ENCODE data around the gene GPBP1. TPM values are rescaled to one million over a fixed set of nuclear protein-coding genes. Genes with fewer than 3 reads are reported as not detected.

The GPBP1 gene
- total and polyA plus RNA-seq, 2 of the 4 experiments (the other 2 are of a cell fraction) = 24.3 to 29.2 TPM

DNA sequence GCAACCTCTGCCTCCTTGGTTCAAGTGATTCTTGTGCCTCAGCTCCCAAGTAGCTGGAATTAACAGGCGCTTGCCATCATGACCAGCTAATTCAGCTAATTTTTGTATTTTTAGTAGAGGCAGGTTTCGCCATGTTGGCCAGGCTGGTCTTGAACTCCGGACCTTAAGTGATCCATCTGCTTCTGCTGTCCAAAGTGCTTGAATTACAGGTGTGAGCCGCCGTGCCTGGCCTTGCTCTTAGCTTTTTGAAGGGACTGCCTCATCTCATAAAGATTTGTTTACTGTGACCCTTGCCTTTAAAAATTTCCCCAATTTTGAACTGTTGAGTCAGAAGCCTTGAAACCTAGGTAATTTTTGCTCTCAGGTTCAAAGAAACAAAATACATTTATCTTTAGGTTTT, 17.3 kb downstream of the GPBP1 start:
- no peak overlapping the region for H3K14ac ChIP-seq (replicated peaks; ENCODE audit: low read depth, low read length)
- no peak overlapping the region for H2AK5ac ChIP-seq (ENCODE audit: low read depth, low read length)
- peaks cover 2 to 65% of the 10 kb centered on the region in 2 experiments; a peak in 3 of 4 replicates for H3K79me1 ChIP-seq (ENCODE audit: low read depth in 1 of 2, low read length in 2 of 2)
- no peak overlapping the region for H2BK5ac ChIP-seq (ENCODE audit: low read depth, low read length, poor library complexity, severe bottlenecking)
- intact Hi-C loops (cut with micrococcal nuclease) (no loop called here), in situ Hi-C loops (cut with MboI; ENCODE audit: low sequenced_read_pairs) (no loop called here), dilution Hi-C loops (cut with HindIII; ENCODE audit: low sequenced_read_pairs, unreplicated experiment) (no loop called here)
- no peak overlapping the region for H2BK15ac ChIP-seq (ENCODE audit: low read depth, low read length)
- no peak overlapping the region for H3K4me2 ChIP-seq (ENCODE audit: low read depth, low read length)
- POLR2A ChIA-PET (ENCODE audit: unreplicated experiment) = no interaction called here
- TF ChIP-seq MAFK (IDR thresholded peaks at IDR 0.05; ENCODE audit: low read depth, low read length) = no peak
- TF ChIP-seq RAD21 (IDR thresholded peaks at IDR 0.05; ENCODE audit: low read length) = no peak
- no peak for TF ChIP-seq CEBPB (IDR thresholded peaks at IDR 0.05; ENCODE audit: low read depth, low read length)
- TF ChIP-seq, protein P1, sequence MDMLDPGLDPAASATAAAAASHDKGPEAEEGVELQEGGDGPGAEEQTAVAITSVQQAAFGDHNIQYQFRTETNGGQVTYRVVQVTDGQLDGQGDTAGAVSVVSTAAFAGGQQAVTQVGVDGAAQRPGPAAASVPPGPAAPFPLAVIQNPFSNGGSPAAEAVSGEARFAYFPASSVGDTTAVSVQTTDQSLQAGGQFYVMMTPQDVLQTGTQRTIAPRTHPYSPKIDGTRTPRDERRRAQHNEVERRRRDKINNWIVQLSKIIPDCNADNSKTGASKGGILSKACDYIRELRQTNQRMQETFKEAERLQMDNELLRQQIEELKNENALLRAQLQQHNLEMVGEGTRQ (IDR thresholded peaks at IDR 0.05; ENCODE audit: low read depth, low read length) = no peak
- TF ChIP-seq BHLHE40 (IDR thresholded peaks at IDR 0.05; ENCODE audit: low read depth, low read length) = no peak
- no peak for TF ChIP-seq POLR2A (IDR thresholded peaks at IDR 0.05; ENCODE audit: low read depth, low read length)
- TF ChIP-seq SMC3 (IDR thresholded peaks at IDR 0.05; ENCODE audit: low read depth, low read length) = no peak
- TF ChIP-seq MXI1 (IDR thresholded peaks at IDR 0.05; ENCODE audit: borderline replicate concordance, low read depth, low read length) = no peak
- TF ChIP-seq CHD1 (IDR thresholded peaks at IDR 0.05; ENCODE audit: low read depth, low read length) = no peak
- TF ChIP-seq RFX5 (IDR thresholded peaks at IDR 0.05; ENCODE audit: low read depth, low read length) = no peak
- TF ChIP-seq MAZ (IDR thresholded peaks at IDR 0.05; ENCODE audit: borderline replicate concordance, low read depth, low read length) = no peak
- TF ChIP-seq RCOR1 (IDR thresholded peaks at IDR 0.05; ENCODE audit: insufficient replicate concordance, low read length) = no peak
- no peak for TF ChIP-seq FOS (IDR thresholded peaks at IDR 0.05; ENCODE audit: low read depth, low read length)
- TF ChIP-seq NFE2L2 (IDR thresholded peaks at IDR 0.05; ENCODE audit: low read depth, low read length) = no peak
- TF ChIP-seq, protein P2, sequence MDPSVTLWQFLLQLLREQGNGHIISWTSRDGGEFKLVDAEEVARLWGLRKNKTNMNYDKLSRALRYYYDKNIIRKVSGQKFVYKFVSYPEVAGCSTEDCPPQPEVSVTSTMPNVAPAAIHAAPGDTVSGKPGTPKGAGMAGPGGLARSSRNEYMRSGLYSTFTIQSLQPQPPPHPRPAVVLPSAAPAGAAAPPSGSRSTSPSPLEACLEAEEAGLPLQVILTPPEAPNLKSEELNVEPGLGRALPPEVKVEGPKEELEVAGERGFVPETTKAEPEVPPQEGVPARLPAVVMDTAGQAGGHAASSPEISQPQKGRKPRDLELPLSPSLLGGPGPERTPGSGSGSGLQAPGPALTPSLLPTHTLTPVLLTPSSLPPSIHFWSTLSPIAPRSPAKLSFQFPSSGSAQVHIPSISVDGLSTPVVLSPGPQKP (IDR thresholded peaks at IDR 0.05; ENCODE audit: borderline replicate concordance, low read depth, low read length) = no peak
- TF ChIP-seq, protein P3, sequence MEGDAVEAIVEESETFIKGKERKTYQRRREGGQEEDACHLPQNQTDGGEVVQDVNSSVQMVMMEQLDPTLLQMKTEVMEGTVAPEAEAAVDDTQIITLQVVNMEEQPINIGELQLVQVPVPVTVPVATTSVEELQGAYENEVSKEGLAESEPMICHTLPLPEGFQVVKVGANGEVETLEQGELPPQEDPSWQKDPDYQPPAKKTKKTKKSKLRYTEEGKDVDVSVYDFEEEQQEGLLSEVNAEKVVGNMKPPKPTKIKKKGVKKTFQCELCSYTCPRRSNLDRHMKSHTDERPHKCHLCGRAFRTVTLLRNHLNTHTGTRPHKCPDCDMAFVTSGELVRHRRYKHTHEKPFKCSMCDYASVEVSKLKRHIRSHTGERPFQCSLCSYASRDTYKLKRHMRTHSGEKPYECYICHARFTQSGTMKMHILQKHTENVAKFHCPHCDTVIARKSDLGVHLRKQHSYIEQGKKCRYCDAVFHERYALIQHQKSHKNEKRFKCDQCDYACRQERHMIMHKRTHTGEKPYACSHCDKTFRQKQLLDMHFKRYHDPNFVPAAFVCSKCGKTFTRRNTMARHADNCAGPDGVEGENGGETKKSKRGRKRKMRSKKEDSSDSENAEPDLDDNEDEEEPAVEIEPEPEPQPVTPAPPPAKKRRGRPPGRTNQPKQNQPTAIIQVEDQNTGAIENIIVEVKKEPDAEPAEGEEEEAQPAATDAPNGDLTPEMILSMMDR (conservative IDR thresholded peaks at IDR 0.05; ENCODE audit: low read depth, low read length) = no peak
- no peak overlapping the region for H3K23ac ChIP-seq (ENCODE audit: low read depth, low read length)
- DNase-seq (no peak), ATAC-seq (ENCODE audit: low read depth) (no peak)
- H3K9ac ChIP-seq (ENCODE audit: low read depth, low read length) = no peak overlapping the region
- CTCF ChIA-PET = interaction anchor here (0.7 kb wide), 1 partner anchor 11 kb away, joined by 4 read pairs; no protein-coding TSS in a partner anchor
- WGBS, 2 experiments (ENCODE audit: extremely low coverage in 2 of 2, insufficient read length in 1 of 2) = 92% methylated on average over 2 of the region's 5 CpGs; no CpG with 5 or more reads in 1 of the 2 experiments
- no peak overlapping the region for H4K8ac ChIP-seq (ENCODE audit: low read depth in 2 of 2, low read length in 2 of 2)
- peaks cover 6% of the 10 kb centered on the region for H3K4me1 ChIP-seq (ENCODE audit: control insufficient read depth, insufficient read depth, low read length)
- H3K4me3 ChIP-seq (ENCODE audit: insufficient read depth, low read depth, low read length) = no peak overlapping the region
- H2AK9ac ChIP-seq (replicated peaks; ENCODE audit: low read depth, low read length, poor library complexity) = no peak overlapping the region
- H2BK20ac ChIP-seq (ENCODE audit: low read depth, low read length) = no peak overlapping the region
- no peak overlapping the region for H3K4ac ChIP-seq (ENCODE audit: low read depth, low read length)
- peaks cover 11% of the 10 kb centered on the region for H3K9me1 ChIP-seq (ENCODE audit: insufficient read depth, low read length)
- no peaks in the 10 kb centered on the region for H3K27me3 ChIP-seq (ENCODE audit: control insufficient read depth, insufficient read depth, low read length)
- H3K56ac ChIP-seq (ENCODE audit: extremely low read depth, insufficient read depth, low read length) = no peak overlapping the region
- H4K91ac ChIP-seq (ENCODE audit: insufficient read depth, low read depth, low read length) = no peak overlapping the region
- no peak overlapping the region for H3K27ac ChIP-seq (ENCODE audit: insufficient read depth, low read length)
- H2BK120ac ChIP-seq (ENCODE audit: low read depth, low read length) = no peak overlapping the region
- no peaks in the 10 kb centered on the region for H3K9me3 ChIP-seq (ENCODE audit: control insufficient read depth, insufficient read depth, low read length)
- H2AFZ ChIP-seq (replicated peaks; ENCODE audit: low read length, poor library complexity) = no peak overlapping the region
- H3K18ac ChIP-seq (ENCODE audit: low read depth, low read length) = no peak overlapping the region
- peaks cover 85% of the 10 kb centered on the region for H4K20me1 ChIP-seq (ENCODE audit: insufficient read depth, low read length)
- no peak overlapping the region for H4K5ac ChIP-seq (ENCODE audit: low read depth, low read length)
- peaks cover 5% of the 10 kb centered on the region for H3K36me3 ChIP-seq (ENCODE audit: control insufficient read depth, insufficient read depth, low read length)
- no TSS peak for BruUV-seq (replicated peaks)
